HepG2 (cell line): ENCODE data around the gene GRHL1.

Source experiments
- FOXC1 ChIP-seq: sonication (generic); formaldehyde crosslinking; IDR thresholded peaks from 2 replicates; pipeline ENCODE4 v1.8.0; 2022; ENCODE audit warnings: mild to moderate bottlenecking, missing genetic modification reagents, borderline replicate concordance
- KLF13 ChIP-seq: sonication (generic); formaldehyde crosslinking; IDR thresholded peaks from 2 replicates; pipeline ENCODE4 v1.4.0; 2020; ENCODE audit warnings: mild to moderate bottlenecking, missing genetic modification reagents
- POLR2A ChIP-seq, 2 experiments: IDR thresholded peaks; 2 replicates each; pipeline ENCODE4 v1.6.1; 2011; ENCODE audit warnings: low read depth in 2 of 2, low read length in 2 of 2, mild to moderate bottlenecking in 1 of 2, moderate library complexity in 1 of 2; ENCODE audit not compliant: insufficient read depth in 1 of 2
- ZSCAN29 ChIP-seq: sonication (generic); formaldehyde crosslinking; conservative IDR thresholded peaks from 2 replicates; pipeline ENCODE4 v1.4.0; 2020; ENCODE audit warnings: mild to moderate bottlenecking, missing genetic modification reagents
- TF ChIP-seq, protein P1 (sequence below): sonication (generic); formaldehyde crosslinking; IDR thresholded peaks from 2 replicates; pipeline ENCODE4 v1.5.0; 2020; ENCODE audit warnings: mild to moderate bottlenecking, missing genetic modification reagents, moderate library complexity
- TF ChIP-seq, protein P2 (sequence below): IDR thresholded peaks from 2 replicates; pipeline ENCODE4 v1.4.0; 2020; ENCODE audit warnings: mild to moderate bottlenecking, missing genetic modification reagents

DNA sequence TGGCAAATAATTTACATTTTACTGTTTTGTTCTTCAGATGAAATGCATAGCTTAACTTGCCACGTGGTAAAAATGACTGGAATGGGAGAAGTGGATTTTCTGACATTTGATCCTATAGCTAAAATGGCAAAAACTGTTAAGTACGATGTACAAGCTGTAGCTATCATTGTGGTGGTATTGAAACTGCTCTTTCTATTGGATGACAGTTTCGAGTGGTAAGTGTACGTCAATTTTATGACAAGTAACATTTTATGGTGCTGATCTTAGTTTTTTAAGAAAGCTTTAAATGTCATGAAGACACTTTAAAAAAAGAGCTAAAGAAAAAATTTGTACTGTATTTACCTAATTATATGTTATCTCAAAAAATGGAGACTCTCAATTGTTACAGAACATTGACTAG, 40.8 kb upstream of the GRHL1 start:
- TF ChIP-seq, protein P1, sequence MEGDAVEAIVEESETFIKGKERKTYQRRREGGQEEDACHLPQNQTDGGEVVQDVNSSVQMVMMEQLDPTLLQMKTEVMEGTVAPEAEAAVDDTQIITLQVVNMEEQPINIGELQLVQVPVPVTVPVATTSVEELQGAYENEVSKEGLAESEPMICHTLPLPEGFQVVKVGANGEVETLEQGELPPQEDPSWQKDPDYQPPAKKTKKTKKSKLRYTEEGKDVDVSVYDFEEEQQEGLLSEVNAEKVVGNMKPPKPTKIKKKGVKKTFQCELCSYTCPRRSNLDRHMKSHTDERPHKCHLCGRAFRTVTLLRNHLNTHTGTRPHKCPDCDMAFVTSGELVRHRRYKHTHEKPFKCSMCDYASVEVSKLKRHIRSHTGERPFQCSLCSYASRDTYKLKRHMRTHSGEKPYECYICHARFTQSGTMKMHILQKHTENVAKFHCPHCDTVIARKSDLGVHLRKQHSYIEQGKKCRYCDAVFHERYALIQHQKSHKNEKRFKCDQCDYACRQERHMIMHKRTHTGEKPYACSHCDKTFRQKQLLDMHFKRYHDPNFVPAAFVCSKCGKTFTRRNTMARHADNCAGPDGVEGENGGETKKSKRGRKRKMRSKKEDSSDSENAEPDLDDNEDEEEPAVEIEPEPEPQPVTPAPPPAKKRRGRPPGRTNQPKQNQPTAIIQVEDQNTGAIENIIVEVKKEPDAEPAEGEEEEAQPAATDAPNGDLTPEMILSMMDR (CRISPR knock-in tag) = no peak
- TF ChIP-seq ZSCAN29 (no peak), POLR2A (IDR thresholded peaks at IDR 0.05; ENCODE audit: insufficient read depth in 1 of 2, low read depth in 2 of 2, low read length in 2 of 2) (no peak), FOXC1 (no peak), KLF13 (CRISPR knock-in tag) (no peak)
- TF ChIP-seq, protein P2, sequence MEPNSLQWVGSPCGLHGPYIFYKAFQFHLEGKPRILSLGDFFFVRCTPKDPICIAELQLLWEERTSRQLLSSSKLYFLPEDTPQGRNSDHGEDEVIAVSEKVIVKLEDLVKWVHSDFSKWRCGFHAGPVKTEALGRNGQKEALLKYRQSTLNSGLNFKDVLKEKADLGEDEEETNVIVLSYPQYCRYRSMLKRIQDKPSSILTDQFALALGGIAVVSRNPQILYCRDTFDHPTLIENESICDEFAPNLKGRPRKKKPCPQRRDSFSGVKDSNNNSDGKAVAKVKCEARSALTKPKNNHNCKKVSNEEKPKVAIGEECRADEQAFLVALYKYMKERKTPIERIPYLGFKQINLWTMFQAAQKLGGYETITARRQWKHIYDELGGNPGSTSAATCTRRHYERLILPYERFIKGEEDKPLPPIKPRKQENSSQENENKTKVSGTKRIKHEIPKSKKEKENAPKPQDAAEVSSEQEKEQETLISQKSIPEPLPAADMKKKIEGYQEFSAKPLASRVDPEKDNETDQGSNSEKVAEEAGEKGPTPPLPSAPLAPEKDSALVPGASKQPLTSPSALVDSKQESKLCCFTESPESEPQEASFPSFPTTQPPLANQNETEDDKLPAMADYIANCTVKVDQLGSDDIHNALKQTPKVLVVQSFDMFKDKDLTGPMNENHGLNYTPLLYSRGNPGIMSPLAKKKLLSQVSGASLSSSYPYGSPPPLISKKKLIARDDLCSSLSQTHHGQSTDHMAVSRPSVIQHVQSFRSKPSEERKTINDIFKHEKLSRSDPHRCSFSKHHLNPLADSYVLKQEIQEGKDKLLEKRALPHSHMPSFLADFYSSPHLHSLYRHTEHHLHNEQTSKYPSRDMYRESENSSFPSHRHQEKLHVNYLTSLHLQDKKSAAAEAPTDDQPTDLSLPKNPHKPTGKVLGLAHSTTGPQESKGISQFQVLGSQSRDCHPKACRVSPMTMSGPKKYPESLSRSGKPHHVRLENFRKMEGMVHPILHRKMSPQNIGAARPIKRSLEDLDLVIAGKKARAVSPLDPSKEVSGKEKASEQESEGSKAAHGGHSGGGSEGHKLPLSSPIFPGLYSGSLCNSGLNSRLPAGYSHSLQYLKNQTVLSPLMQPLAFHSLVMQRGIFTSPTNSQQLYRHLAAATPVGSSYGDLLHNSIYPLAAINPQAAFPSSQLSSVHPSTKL (CRISPR knock-in tag) = no peak
